Naive thymus-derived CD4-positive, alpha-beta T cell (primary cell): ENCODE measurements around the gene C5orf24. TPM values are rescaled to one million over a fixed set of nuclear protein-coding genes. Genes with fewer than 3 reads are reported as not detected.

Experiments used
- ATAC-seq: fragments of 150-1000 bp; cut with Tn5 transposase; 2 replicates; pipeline ENCODE4 v1.10.0; 2021; ENCODE audit warnings: mild to moderate bottlenecking, moderate library complexity
- CTCF ChIA-PET: fragments of 350-600 bp; sonication (Branson Sonifier 250); formaldehyde crosslinking; loops from one replicate; lab custom pipeline; 2021; ENCODE audit warnings: antibody characterized with exemption; lab: Charles Lee
- POLR2A ChIA-PET: fragments of 350-600 bp; sonication (Branson Sonifier 250); formaldehyde crosslinking; loops from one replicate; lab custom pipeline; 2021; ENCODE audit warnings: antibody characterized with exemption, inconsistent platforms; lab: Charles Lee
- DNase-seq, 9 donors: peaks; one replicate each; pipeline versions ENCODE4 v3.0.0 to v3.0.0-alpha.2; 2020 to 2022; ENCODE audit warnings: mixed read lengths in 1 of 9
- H3K27ac ChIP-seq: one replicate; pipeline ENCODE4 v1.7.0; 2013; ENCODE audit warnings: mild to moderate bottlenecking, low read depth, low read length, moderate library complexity
- H3K27me3 ChIP-seq, 2 donors: one replicate each; pipeline ENCODE4 v1.7.0; 2013; ENCODE audit warnings: low read length in 2 of 2, mild to moderate bottlenecking in 2 of 2, moderate library complexity in 2 of 2; ENCODE audit not compliant: control insufficient read depth in 2 of 2, insufficient read depth in 2 of 2
- H3K36me3 ChIP-seq, 3 experiments: 1 replicate in 2 of 3; 2 replicates in 1 of 3; pipeline ENCODE4 v1.7.0; 2013; ENCODE audit warnings: low read length in 3 of 3, mild to moderate bottlenecking in 3 of 3, moderate library complexity in 1 of 3; ENCODE audit not compliant: insufficient read depth in 3 of 3, control insufficient read depth in 2 of 3
- H3K4me1 ChIP-seq, 2 donors: one replicate each; pipeline ENCODE4 v1.7.0; 2013; ENCODE audit warnings: low read length in 2 of 2, mild to moderate bottlenecking in 2 of 2, moderate library complexity in 1 of 2; ENCODE audit not compliant: control insufficient read depth in 2 of 2, insufficient read depth in 2 of 2
- H3K4me3 ChIP-seq: 2 replicates; pipeline ENCODE4 v1.7.0; 2013; ENCODE audit warnings: mild to moderate bottlenecking, low read length
- H3K9me3 ChIP-seq, 3 experiments: 1 replicate in 2 of 3; 2 replicates in 1 of 3; pipeline ENCODE4 v1.7.0; 2013; ENCODE audit warnings: low read length in 3 of 3; ENCODE audit not compliant: control insufficient read depth in 2 of 3
- H3K27ac Mint-ChIP-seq, 9 donors: one replicate each; pipeline ENCODE4 v1.8.0; 2020 to 2022; ENCODE audit warnings: mixed read lengths in 9 of 9, mild to moderate bottlenecking in 8 of 9, moderate library complexity in 5 of 9, inconsistent platforms in 2 of 9
- H3K27me3 Mint-ChIP-seq, 5 donors: one replicate each; pipeline ENCODE4 v1.8.0; 2021 to 2022; ENCODE audit warnings: mixed read lengths in 5 of 5, mild to moderate bottlenecking in 1 of 5
- H3K36me3 Mint-ChIP-seq, 5 donors: one replicate each; pipeline ENCODE4 v1.8.0; 2020 to 2022; ENCODE audit warnings: mixed read lengths in 5 of 5, mild to moderate bottlenecking in 3 of 5, inconsistent platforms in 1 of 5
- H3K4me1 Mint-ChIP-seq, 7 donors: one replicate each; pipeline ENCODE4 v1.8.0; 2020 to 2022; ENCODE audit warnings: mixed read lengths in 7 of 7, mild to moderate bottlenecking in 3 of 7, inconsistent platforms in 1 of 7
- H3K4me3 Mint-ChIP-seq, 10 donors: one replicate each; pipeline ENCODE4 v1.8.0; 2020 to 2022; ENCODE audit warnings: mild to moderate bottlenecking in 10 of 10, mixed read lengths in 10 of 10, moderate library complexity in 6 of 10, inconsistent platforms in 2 of 10
- H3K9me3 Mint-ChIP-seq, 11 donors: one replicate each; pipeline ENCODE4 v1.8.0; 2020 to 2022; ENCODE audit warnings: mixed read lengths in 11 of 11, mild to moderate bottlenecking in 4 of 11, inconsistent platforms in 1 of 11, moderate library complexity in 1 of 11
- intact Hi-C, 2 donors: fragments of 100-400 bp; cut with micrococcal nuclease; formaldehyde crosslinking; loops; one replicate each; pipeline ENCODE4 v1.15.1; 2023
- polyA plus RNA-seq, 2 donors: library from polyadenylated mRNA; unstranded; fragments of 300-500 nt; fragmentation: Illumina TruSeq; gene quantifications; one replicate each; pipeline ENCODE4 v1.2.3, GENCODE V29; 2021
- total RNA-seq, 6 experiments: library from RNA in 5 of 6; stranded (reverse) in 5 of 6; gene quantifications; 1 replicate in 5 of 6; 2 replicates in 1 of 6; pipeline ENCODE4 v1.2.3 and lab custom pipeline; 2021 to 2026

The C5orf24 gene
- total and polyA plus RNA-seq, 7 experiments from 2014 or later = 6.5 to 42.7 (median 31.2) TPM

- Histone ChIP-seq H3K9me3 (no peaks in the 10 kb centered on the region), H3K36me3 (peaks cover 0 to 9% (median 0%) of the 10 kb centered on the region in 3 experiments), H3K4me1 (peaks cover 16 to 32% of the 10 kb centered on the region in 2 donors), H3K27ac (peak overlapping the region; percentile 88), H3K4me3 (peak overlapping the region; percentile 95), H3K27me3 (no peaks in the 10 kb centered on the region)
- peak overlapping the region; percentile 74 to 97 (median 95) for H3K27ac Mint-ChIP-seq
- peak in 5 of 9 donors; percentile 8 to 51 (median 19) for DNase-seq
- ATAC-seq = no peak
- POLR2A ChIA-PET = interaction anchor here (0.6 to 3.2 kb wide), 13 partner anchors 9 to 138 kb away, joined by 3 to 31 read pairs (median 4); partner anchors contain the start of genes C5orf24, CAMLG and PCBD2
- CTCF ChIA-PET = interaction anchor here (0.6 to 1.7 kb wide), 4 partner anchors 13 to 96 kb away, joined by 3 to 7 read pairs (median 3); partner anchors contain the start of genes C5orf24 and PCBD2
- H3K27me3 Mint-ChIP-seq = no peaks in the 10 kb centered on the region
- peaks cover 27 to 44% (median 38%) of the 10 kb centered on the region in 7 donors for H3K4me1 Mint-ChIP-seq
- H3K9me3 Mint-ChIP-seq = no peaks in the 10 kb centered on the region
- peak overlapping the region; percentile 59 to 98 (median 94) for H3K4me3 Mint-ChIP-seq
- peaks cover 0 to 19% (median 0%) of the 10 kb centered on the region in 5 donors for H3K36me3 Mint-ChIP-seq
- intact Hi-C loops = loop anchor here in 1 of 2 donors (10.0 kb wide), 1 partner anchor 499 kb away; the partner anchor contains the start of gene UBE2B
Measured at GRCh38 chr5:134873494-134873893, 27.7 kb downstream of the C5orf24 start.

DNA sequence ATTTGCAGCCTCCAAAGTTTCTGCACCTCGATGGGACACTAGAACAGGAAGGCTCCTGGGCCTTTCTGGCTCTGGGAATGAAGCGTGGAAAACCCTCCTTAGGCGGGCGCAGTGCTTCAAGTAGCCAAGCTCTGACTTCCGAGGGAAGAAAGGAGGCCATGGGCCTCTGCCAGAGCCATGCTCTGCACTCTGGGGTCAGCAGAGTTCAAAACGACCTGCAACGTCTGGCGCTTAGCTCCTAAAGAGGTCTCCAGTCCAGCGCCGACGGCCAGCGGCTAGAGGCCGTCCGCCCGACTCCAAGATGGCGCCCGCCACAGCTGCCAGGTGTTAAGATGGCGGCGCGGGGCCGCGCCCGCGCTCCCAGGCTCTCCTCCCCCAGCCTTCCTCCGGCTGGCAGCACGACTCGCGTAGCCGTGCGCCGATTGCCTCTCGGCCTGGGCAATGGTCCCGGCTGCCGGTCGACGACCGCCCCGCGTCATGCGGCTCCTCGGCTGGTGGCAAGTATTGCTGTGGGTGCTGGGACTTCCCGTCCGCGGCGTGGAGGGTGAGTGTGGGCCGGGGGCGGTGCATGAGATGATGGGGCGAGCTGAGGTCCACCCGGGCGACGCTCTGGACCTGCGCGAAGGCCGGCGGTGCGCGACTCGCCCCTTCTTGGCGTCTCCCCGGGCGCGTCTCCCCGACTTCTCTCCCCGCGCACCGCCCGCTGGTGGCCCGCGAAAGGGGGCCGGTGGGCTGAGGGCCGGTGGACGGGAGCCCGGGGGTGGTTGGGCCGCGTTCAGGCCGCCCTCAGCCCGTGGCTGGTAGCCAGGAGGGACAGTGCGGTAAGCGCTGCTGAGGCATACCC lies 28.4 kb downstream of the C5orf24 start, which contains the start of gene TXNDC15:
Gene TXNDC15 (plus strand): TSS at position 385 of the 844 bp plus-strand sequence. CDS start 57 bp downstream, at position 442.
- CTCF ChIA-PET = interaction anchor here (0.7 to 1.7 kb wide), 3 partner anchors 12 to 30 kb away, joined by 3 to 7 read pairs (median 3); partner anchors contain the start of genes C5orf24 and PCBD2
- H3K4me3 Mint-ChIP-seq = peak within 1 kb of the TSS; percentile 89 to 98 (median 94)
- Histone ChIP-seq H3K27ac (peak within 1 kb of the TSS; percentile 88), H3K9me3 (no peaks in the 10 kb centered on the region), H3K36me3 (peaks cover 0 to 9% (median 0%) of the 10 kb centered on the region in 3 experiments), H3K27me3 (no peaks in the 10 kb centered on the region), H3K4me1 (peaks cover 16 to 32% of the 10 kb centered on the region in 2 donors), H3K4me3 (peak within 1 kb of the TSS; percentile 95)
- POLR2A ChIA-PET = interaction anchor here (0.5 to 3.2 kb wide), 11 partner anchors 9 to 240 kb away, joined by 3 to 31 read pairs (median 4); partner anchors contain the start of genes C5orf24, CAMLG and PCBD2
- DNase-seq = peak; percentile 69 to 86 (median 78)
- H3K27ac Mint-ChIP-seq = peak within 1 kb of the TSS; percentile 91 to 97 (median 95)
- H3K36me3 Mint-ChIP-seq = peaks cover 0 to 19% (median 0%) of the 10 kb centered on the region in 5 donors
- intact Hi-C loops = loop anchor here (1.0 to 10.0 kb wide), 9 partner anchors 29 to 906 kb away; partner anchors contain the start of genes C5orf24 (in 2 of the 2), CAMLG (in 2 of the 2), C5orf15 (in 1 of the 2) and DDX46 (in 1 of the 2)
- H3K27me3 Mint-ChIP-seq = no peaks in the 10 kb centered on the region
- H3K4me1 Mint-ChIP-seq = peaks cover 31 to 51% (median 45%) of the 10 kb centered on the region in 7 donors
- no peaks in the 10 kb centered on the region for H3K9me3 Mint-ChIP-seq
- ATAC-seq = peak; percentile 98

DNA sequence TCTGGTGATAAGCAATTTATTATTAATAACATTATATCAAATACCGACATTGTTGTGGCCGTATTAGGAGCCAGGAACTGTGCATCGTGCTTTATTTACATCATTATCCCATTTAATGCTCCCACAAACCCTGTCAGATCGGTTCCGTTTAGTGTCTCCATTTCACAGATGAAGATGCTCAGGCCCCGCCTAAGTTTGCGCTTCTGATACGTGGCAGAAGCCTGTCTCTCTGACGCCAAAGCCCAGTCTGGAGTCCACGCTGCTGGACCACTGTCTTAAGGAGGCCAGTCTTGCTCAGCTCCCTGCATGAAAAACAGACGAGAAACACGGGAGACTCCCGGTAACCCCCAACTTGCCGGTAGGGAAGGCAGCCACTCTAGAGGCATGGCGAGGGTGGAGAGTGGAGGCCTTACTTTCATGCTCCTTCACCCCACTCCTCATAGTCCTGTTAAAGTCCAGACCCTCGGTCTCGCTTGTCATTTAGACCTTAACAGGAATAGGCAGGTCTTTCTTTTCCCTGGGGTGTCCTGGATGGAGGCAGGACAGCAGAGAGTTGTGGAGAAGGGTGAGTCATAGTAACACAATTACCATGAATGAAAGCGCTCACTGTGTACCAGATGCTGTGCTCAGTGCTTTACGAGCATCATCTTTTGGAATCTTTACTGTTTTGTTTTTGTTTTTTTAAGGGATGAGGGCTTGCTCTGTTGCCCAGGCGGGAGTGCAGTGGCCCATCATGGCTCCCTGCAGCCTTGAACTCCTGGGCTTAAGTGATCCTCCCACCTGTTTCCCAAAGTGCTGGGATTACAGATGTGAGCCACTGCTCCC lies 29.3 kb downstream of the C5orf24 start:
- Mint-ChIP-seq H3K4me3 (peak overlapping the region; percentile 89 to 98 (median 94)), H3K27me3 (no peaks in the 10 kb centered on the region), H3K4me1 (peaks cover 38 to 59% (median 52%) of the 10 kb centered on the region in 7 donors), H3K36me3 (peaks cover 0 to 19% (median 2%) of the 10 kb centered on the region in 5 donors), H3K9me3 (no peaks in the 10 kb centered on the region), H3K27ac (peak overlapping the region; percentile 91 to 97 (median 95))
- intact Hi-C loops = loop anchor here (1.0 to 10.0 kb wide), 9 partner anchors 29 to 907 kb away; partner anchors contain the start of genes C5orf24 (in 2 of the 2), CAMLG (in 2 of the 2), C5orf15 (in 1 of the 2) and DDX46 (in 1 of the 2)
- Histone ChIP-seq H3K4me1 (peaks cover 16 to 32% of the 10 kb centered on the region in 2 donors), H3K27ac (peak overlapping the region; percentile 88), H3K36me3 (peaks cover 0 to 9% (median 0%) of the 10 kb centered on the region in 3 experiments), H3K4me3 (peak overlapping the region; percentile 95), H3K9me3 (no peaks in the 10 kb centered on the region), H3K27me3 (no peaks in the 10 kb centered on the region)
- CTCF ChIA-PET = no interaction called here
- ATAC-seq = peak; percentile 8
- POLR2A ChIA-PET = interaction anchor here (0.6 to 3.2 kb wide), 7 partner anchors 10 to 94 kb away, joined by 3 to 31 read pairs (median 6); partner anchors contain the start of genes C5orf24 and PCBD2
- DNase-seq = peak in 7 of 9 donors; percentile 8 to 49 (median 14)

- POLR2A ChIA-PET = interaction anchor here (0.6 to 1.2 kb wide), 2 partner anchors 27 to 239 kb away, joined by 3 to 4 read pairs; no protein-coding TSS in a partner anchor
- CTCF ChIA-PET = no interaction called here
- peaks cover 0 to 9% (median 0%) of the 10 kb centered on the region in 3 experiments for H3K36me3 ChIP-seq
- H3K27ac ChIP-seq = no peak overlapping the region
- H3K4me3 Mint-ChIP-seq = peak overlapping the region in 8 of 10 donors; percentile 3 to 95 (median 43)
- peaks cover 16 to 32% of the 10 kb centered on the region in 2 donors for H3K4me1 ChIP-seq
- H3K9me3 Mint-ChIP-seq = no peaks in the 10 kb centered on the region
- peaks cover 0 to 19% (median 8%) of the 10 kb centered on the region in 5 donors for H3K36me3 Mint-ChIP-seq
- DNase-seq = no peak
- no peak for ATAC-seq
- H3K27ac Mint-ChIP-seq = peak overlapping the region; percentile 11 to 74 (median 46)
- H3K9me3 ChIP-seq = no peaks in the 10 kb centered on the region
- peaks cover 43 to 65% (median 59%) of the 10 kb centered on the region in 7 donors for H3K4me1 Mint-ChIP-seq
- intact Hi-C loops = loop anchor here in 1 of 2 donors (10.0 kb wide), 1 partner anchor 502 kb away; the partner anchor contains the start of gene UBE2B
- H3K4me3 ChIP-seq = no peak overlapping the region
- H3K27me3 Mint-ChIP-seq = no peaks in the 10 kb centered on the region
- no peaks in the 10 kb centered on the region for H3K27me3 ChIP-seq
Measured at GRCh38 chr5:134877159-134877558, 31.4 kb downstream of the C5orf24 start.

DNA sequence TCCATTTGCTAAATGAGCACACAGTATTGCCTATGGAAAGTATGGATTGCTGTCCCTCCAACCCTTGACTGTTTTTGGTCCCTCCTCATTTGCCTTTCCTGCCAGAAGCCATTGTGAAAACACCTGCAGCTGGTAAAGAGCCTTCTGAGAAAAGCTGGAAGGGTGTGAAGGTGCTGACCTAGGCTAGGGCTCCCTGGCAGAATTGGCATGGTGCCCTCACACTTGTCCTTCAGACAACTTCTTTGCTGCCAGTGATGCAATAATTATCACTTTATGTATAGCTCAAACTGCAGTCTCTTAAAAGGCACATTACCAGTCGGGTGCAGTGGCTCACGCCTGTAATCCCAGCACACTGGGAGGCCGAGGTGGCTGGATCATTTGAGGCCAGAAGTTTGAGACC lies 32.6 kb downstream of the C5orf24 start:
- H3K27me3 Mint-ChIP-seq = no peaks in the 10 kb centered on the region
- H3K27ac ChIP-seq = no peak overlapping the region
- no peaks in the 10 kb centered on the region for H3K9me3 Mint-ChIP-seq
- no peaks in the 10 kb centered on the region for H3K27me3 ChIP-seq
- H3K4me3 Mint-ChIP-seq = peak overlapping the region in 1 of 10 donors; percentile 38
- POLR2A ChIA-PET = no interaction called here
- H3K36me3 Mint-ChIP-seq = peaks cover 0 to 19% (median 8%) of the 10 kb centered on the region in 5 donors
- H3K4me3 ChIP-seq = no peak overlapping the region
- H3K4me1 Mint-ChIP-seq = peaks cover 43 to 59% (median 52%) of the 10 kb centered on the region in 7 donors
- peak overlapping the region in 3 of 9 donors; percentile 2 to 41 (median 23) for H3K27ac Mint-ChIP-seq
- H3K4me1 ChIP-seq = peaks cover 16 to 29% of the 10 kb centered on the region in 2 donors
- DNase-seq = no peak
- no peak for ATAC-seq
- intact Hi-C loops = loop anchor here in 1 of 2 donors (10.0 kb wide), 1 partner anchor 504 kb away; the partner anchor contains the start of gene UBE2B
- H3K9me3 ChIP-seq = no peaks in the 10 kb centered on the region
- CTCF ChIA-PET = no interaction called here
- H3K36me3 ChIP-seq = peaks cover 0 to 9% (median 0%) of the 10 kb centered on the region in 3 experiments
